Liver (tissue), 9 donors: ENCODE measurements around the gene TMUB1. TPM values are rescaled to one million over a fixed set of nuclear protein-coding genes. Genes with fewer than 3 reads are reported as not detected.

Experiments used
- DNase-seq: peaks from one replicate; pipeline ENCODE4 v3.0.0-alpha.2; 2017; ENCODE audit warnings: low spot score
- H3K27ac ChIP-seq, 2 donors: one replicate each; pipeline ENCODE4 v1.7.0; 2013; ENCODE audit warnings: inconsistent platforms in 2 of 2, low read length in 2 of 2, control low read depth in 1 of 2, low read depth in 1 of 2, mild to moderate bottlenecking in 1 of 2
- H3K27me3 ChIP-seq, 4 donors: one replicate each; pipeline versions ENCODE4 v1.6.1 to v1.7.0; 2013; ENCODE audit warnings: low read length in 3 of 4, inconsistent platforms in 1 of 4, mild to moderate bottlenecking in 1 of 4, moderate library complexity in 1 of 4; ENCODE audit not compliant: control insufficient read depth in 4 of 4, insufficient read depth in 4 of 4
- H3K36me3 ChIP-seq, 4 donors: one replicate each; pipeline versions ENCODE4 v1.6.1 to v1.7.0; 2013; ENCODE audit warnings: low read length in 3 of 4, mild to moderate bottlenecking in 3 of 4, low read depth in 1 of 4, moderate library complexity in 1 of 4; ENCODE audit not compliant: control insufficient read depth in 4 of 4, insufficient read depth in 3 of 4
- H3K4me1 ChIP-seq, 4 donors: one replicate each; pipeline versions ENCODE4 v1.6.1 to v1.7.0; 2013; ENCODE audit warnings: low read length in 3 of 4, mild to moderate bottlenecking in 3 of 4, moderate library complexity in 1 of 4; ENCODE audit not compliant: control insufficient read depth in 4 of 4, insufficient read depth in 4 of 4
- H3K4me3 ChIP-seq, 3 donors: one replicate each; pipeline versions ENCODE4 v1.6.1 to v1.7.0; 2013; ENCODE audit warnings: low read length in 3 of 3, control low read depth in 1 of 3, low read depth in 1 of 3, mild to moderate bottlenecking in 1 of 3
- H3K9ac ChIP-seq, 2 donors: one replicate each; pipeline ENCODE4 v1.7.0; 2013; ENCODE audit warnings: low read length in 2 of 2, mild to moderate bottlenecking in 2 of 2, moderate library complexity in 2 of 2, control low read depth in 1 of 2, low read depth in 1 of 2
- H3K9me3 ChIP-seq, 4 donors: one replicate each; pipeline versions ENCODE4 v1.6.1 to v1.7.0; 2013; ENCODE audit warnings: low read length in 3 of 4; ENCODE audit not compliant: control insufficient read depth in 4 of 4
- CTCF ChIP-seq: fragments of 150-350 bp; IDR thresholded peaks from 2 replicates; pipeline ENCODE4 v1.5.1; 2017; ENCODE audit warnings: improper control_type of control experiment, low read depth, low read length; ENCODE audit not compliant: missing input control
- EGR1 ChIP-seq, 2 donors: IDR thresholded peaks; 2 replicates each; pipeline ENCODE4 v1.6.1; 2016 to 2018; ENCODE audit warnings: antibody characterized with exemption in 2 of 2, low read depth in 2 of 2
- FOXA1 ChIP-seq: IDR thresholded peaks from 2 replicates; pipeline ENCODE4 v1.6.1; 2016; ENCODE audit warnings: antibody characterized with exemption
- HNF4A ChIP-seq, 2 donors: conservative IDR thresholded peaks; 2 replicates each; pipeline ENCODE4 v1.6.1; 2016; ENCODE audit warnings: antibody characterized with exemption in 2 of 2, mild to moderate bottlenecking in 2 of 2
- JUND ChIP-seq, 2 donors: IDR thresholded peaks; 2 replicates each; pipeline ENCODE4 v1.6.1; 2016; ENCODE audit warnings: antibody characterized with exemption in 2 of 2
- NR2F2 ChIP-seq: IDR thresholded peaks from 2 replicates; pipeline ENCODE4 v1.6.1; 2016; ENCODE audit warnings: antibody characterized with exemption
- RAD21 ChIP-seq, 2 donors: IDR thresholded peaks; 2 replicates each; pipeline ENCODE4 v1.6.1; 2016; ENCODE audit warnings: antibody characterized with exemption in 2 of 2, mild to moderate bottlenecking in 2 of 2
- RXRA ChIP-seq, 2 donors: IDR thresholded peaks; 2 replicates each; pipeline ENCODE4 v1.6.1; 2017 to 2018; ENCODE audit warnings: antibody characterized with exemption in 2 of 2, mild to moderate bottlenecking in 1 of 2
- SP1 ChIP-seq: IDR thresholded peaks from 2 replicates; pipeline ENCODE4 v1.6.1; 2018; ENCODE audit warnings: antibody characterized with exemption, mild to moderate bottlenecking
- TAF1 ChIP-seq: conservative IDR thresholded peaks from 2 replicates; pipeline ENCODE4 v1.6.1; 2016; ENCODE audit warnings: antibody characterized with exemption, mild to moderate bottlenecking
- YY1 ChIP-seq: IDR thresholded peaks from 2 replicates; pipeline ENCODE4 v1.6.1; 2016; ENCODE audit warnings: antibody characterized with exemption, mild to moderate bottlenecking
- ZBTB33 ChIP-seq: IDR thresholded peaks from 2 replicates; pipeline ENCODE4 v1.6.1; 2016; ENCODE audit warnings: antibody characterized with exemption
- WGBS: extraction: QIAGEN DNeasy Blood & Tissue Kit; methylation state at CpG from one replicate; pipeline ENCODE4 v1.1.7; 2013; 5-methylcytosine and 5-hydroxymethylcytosine counted together
- polyA plus RNA-seq, 2 donors: library from polyadenylated mRNA; stranded (reverse) in 1 of 2; unstranded in 1 of 2; fragments of 200-250 nt in 1 of 2; fragments of >200 nt in 1 of 2; fragmentation: Nextera tagmentation in 1 of 2; extraction: Ambion mirVana in 1 of 2; gene quantifications; one replicate each; pipeline versions ENCODE4 v1.2.1 to v1.2.3, GENCODE V29; 2013 to 2015
- total RNA-seq, 2 donors: library from RNA; depleted of rRNA; stranded (reverse); fragments of >200 nt; gene quantifications; one replicate each; pipeline ENCODE4 v1.2.3, GENCODE V29; 2014
- donor health status: healthy.
- donor health status: healthy.
- donor health status: healthy.
- donor health status: healthy.
- donor health status: healthy.

Gene TMUB1
- total and polyA plus RNA-seq, 4 donors = 15.1 to 51.7 (median 30.5) TPM

GRCh38 chr7:151064993-151065392, 18.3 kb downstream of the TMUB1 start:
- 91% methylated on average over 6 of the region's 6 CpGs for WGBS
- Histone ChIP-seq H3K27me3 (no peaks in the 10 kb centered on the region), H3K4me1 (peaks cover 13 to 48% (median 35%) of the 10 kb centered on the region in 4 donors), H3K27ac (no peak overlapping the region), H3K36me3 (peaks cover 19 to 44% (median 31%) of the 10 kb centered on the region in 4 donors), H3K9ac (no peak overlapping the region), H3K4me3 (no peak overlapping the region), H3K9me3 (no peaks in the 10 kb centered on the region)
- DNase-seq = no peak
- TF ChIP-seq HNF4A (conservative IDR thresholded peaks at IDR 0.05) (no peak), RAD21 (IDR thresholded peaks at IDR 0.05) (no peak), CTCF (no peak), FOXA1 (no peak), ZBTB33 (no peak), TAF1 (no peak), YY1 (no peak), JUND (IDR thresholded peaks at IDR 0.05) (no peak)

- no peak overlapping the region for H3K27ac ChIP-seq
- 98% methylated on average over 18 of the region's 18 CpGs for WGBS
- no peak for DNase-seq
- no peaks in the 10 kb centered on the region for H3K27me3 ChIP-seq
- TF ChIP-seq NR2F2 (no peak), CTCF (no peak), RXRA (IDR thresholded peaks at IDR 0.05) (no peak), SP1 (no peak), EGR1 (IDR thresholded peaks at IDR 0.05; ENCODE audit: low read depth in 2 of 2) (no peak), FOXA1 (no peak)
- no peak overlapping the region for H3K9ac ChIP-seq
- H3K9me3 ChIP-seq = no peaks in the 10 kb centered on the region
- H3K4me1 ChIP-seq = peaks cover 13 to 48% (median 35%) of the 10 kb centered on the region in 4 donors
- peaks cover 14 to 39% (median 27%) of the 10 kb centered on the region in 4 donors for H3K36me3 ChIP-seq
- no peak overlapping the region for H3K4me3 ChIP-seq
Measured at GRCh38 chr7:151064454-151064853, 18.8 kb downstream of the TMUB1 start.

- WGBS = 21% methylated on average over 11 of the region's 11 CpGs
Measured at GRCh38 chr7:151063212-151063561, 20.1 kb downstream of the TMUB1 start.

More at GRCh38 chr7:151063212-151063561, 20.1 kb downstream of the TMUB1 start:
- H3K27ac ChIP-seq = peak overlapping the region; percentile 13 to 18
- H3K4me3 ChIP-seq = peak overlapping the region; percentile 18 to 80 (median 26)
- no peak for TF ChIP-seq EGR1 (IDR thresholded peaks at IDR 0.05; ENCODE audit: low read depth in 2 of 2)
- peak; percentile 32 to 65 for TF ChIP-seq RXRA (IDR thresholded peaks at IDR 0.05)
- peaks cover 13 to 59% (median 44%) of the 10 kb centered on the region in 4 donors for H3K4me1 ChIP-seq
- no peak for DNase-seq
- no peak overlapping the region for H3K9ac ChIP-seq
- H3K9me3 ChIP-seq = no peaks in the 10 kb centered on the region
- H3K27me3 ChIP-seq = no peaks in the 10 kb centered on the region
- peaks cover 12 to 28% (median 26%) of the 10 kb centered on the region in 4 donors for H3K36me3 ChIP-seq
